Medulla oblongata (tissue), 1 donor: Measurements from ENCODE around the gene IQSEC3.
A peak's percentile ranks its signal among the peaks of the same experiment; 100 is the strongest.
"Not testable (repeated sequence)": the region's sequence is repeated elsewhere in the genome, so short reads cannot be mapped to it uniquely, and the experiment has no call there.

Experiments
- DNase-seq: peaks from one replicate; pipeline ENCODE4 v3.0.0-alpha.2; 2015; ENCODE audit errors: extremely low spot score

The IQSEC3 gene

DNA sequence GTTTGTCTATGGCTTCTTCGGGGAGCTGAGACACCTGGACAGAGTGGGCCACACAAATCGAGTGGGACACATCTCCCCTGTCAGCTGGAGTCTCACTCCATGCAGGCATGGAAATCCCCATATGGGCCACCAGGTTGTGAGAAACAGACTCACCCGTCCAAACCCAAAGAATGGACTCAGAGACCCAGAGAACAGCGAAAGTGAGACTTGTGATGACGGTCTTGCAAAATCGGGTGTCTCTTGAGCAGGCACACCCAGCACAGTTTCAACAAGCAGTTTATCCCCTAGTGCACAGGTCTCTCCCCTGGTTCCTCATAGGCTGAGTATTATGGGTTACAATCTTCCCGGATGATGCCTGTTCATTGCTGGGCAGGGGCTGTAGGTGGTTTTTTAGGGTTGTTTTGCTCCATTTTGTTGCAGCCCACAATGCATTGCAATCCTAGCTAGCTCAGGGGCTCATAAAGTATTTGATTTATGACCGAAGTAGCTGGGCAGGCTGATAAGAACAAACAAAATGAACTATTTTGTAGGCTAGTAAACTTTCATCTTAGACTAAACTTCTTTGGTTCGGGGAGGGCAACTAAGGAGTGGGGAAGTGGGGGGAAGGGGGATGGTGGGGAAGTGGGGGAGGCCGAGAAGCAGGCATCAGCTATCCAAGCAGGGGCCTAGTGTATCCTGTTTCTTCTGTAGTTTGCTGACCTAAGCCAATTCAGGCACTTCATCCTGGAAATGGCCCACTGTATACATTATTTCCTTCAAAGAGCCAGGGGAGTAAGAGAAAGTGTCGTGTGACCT, 45.3 kb downstream of the IQSEC3 start:
- peak; percentile 4 for DNase-seq

DNA sequence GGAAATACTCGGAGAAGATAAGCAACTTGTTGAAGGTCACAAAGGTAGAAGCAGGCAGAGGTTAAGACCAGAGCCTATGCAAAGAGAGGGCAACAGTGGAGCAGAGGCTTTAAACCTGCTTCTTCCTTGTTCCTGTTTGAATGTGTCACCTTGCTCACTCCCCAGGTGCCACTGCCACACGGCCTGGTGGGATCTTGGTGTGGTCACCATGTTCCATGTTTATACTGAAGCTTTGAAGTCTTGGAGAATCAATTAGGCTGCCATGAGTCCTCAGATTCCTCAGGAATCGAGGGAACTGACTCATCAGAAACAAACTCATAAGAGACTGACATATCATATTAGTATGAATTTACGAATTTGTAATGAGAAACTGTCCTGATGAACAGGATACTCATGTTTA, 46.8 kb downstream of the IQSEC3 start:
- DNase-seq, result no peak

DNA sequence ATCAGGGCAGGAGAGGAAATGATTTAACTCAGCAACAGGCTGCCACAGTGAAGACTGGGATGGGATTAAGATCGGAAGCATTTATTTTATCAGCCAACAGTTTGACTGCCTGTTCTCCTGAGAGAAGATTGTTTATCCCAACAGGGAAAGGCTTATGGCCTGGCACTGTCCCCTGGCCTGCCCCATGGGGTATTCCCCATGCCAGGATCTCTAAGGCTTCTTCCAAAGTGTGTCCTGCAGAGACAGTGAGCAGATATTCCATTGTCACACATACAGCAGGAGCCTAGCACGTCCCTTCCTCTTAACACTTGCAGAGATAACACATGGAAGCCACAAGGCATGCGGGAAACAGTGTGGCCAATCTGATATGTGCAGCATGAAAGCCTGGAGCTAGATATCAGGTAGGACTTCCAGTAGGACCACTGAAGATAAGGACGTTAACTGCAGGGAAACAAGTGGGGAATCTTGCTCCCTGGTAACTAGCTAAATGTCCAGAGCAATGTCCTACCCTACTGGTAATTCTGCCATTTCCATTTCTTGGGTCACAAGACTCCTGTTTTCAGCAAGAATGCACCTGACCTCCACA, 48.2 kb downstream of the IQSEC3 start:
- no peak for DNase-seq

DNA sequence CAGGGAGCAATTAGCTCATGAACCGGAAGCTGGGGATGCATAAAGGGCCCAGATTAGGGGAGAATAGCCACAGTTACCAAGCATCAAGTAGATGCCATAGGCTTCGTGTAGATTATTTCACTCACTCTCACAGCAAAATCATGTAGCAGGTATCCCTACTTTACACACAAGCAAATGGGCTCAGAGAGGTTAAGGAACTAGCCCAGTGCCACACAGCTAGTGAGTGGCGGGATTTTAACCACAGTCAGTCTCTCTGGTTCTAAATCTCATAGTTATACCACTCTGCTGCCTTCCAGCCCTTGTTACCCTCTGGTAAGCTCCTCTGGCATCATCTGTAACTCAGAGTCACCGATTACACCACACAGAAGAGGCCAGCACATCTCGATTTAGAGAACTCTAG, 49.0 kb downstream of the IQSEC3 start:
- no peak for DNase-seq

DNA sequence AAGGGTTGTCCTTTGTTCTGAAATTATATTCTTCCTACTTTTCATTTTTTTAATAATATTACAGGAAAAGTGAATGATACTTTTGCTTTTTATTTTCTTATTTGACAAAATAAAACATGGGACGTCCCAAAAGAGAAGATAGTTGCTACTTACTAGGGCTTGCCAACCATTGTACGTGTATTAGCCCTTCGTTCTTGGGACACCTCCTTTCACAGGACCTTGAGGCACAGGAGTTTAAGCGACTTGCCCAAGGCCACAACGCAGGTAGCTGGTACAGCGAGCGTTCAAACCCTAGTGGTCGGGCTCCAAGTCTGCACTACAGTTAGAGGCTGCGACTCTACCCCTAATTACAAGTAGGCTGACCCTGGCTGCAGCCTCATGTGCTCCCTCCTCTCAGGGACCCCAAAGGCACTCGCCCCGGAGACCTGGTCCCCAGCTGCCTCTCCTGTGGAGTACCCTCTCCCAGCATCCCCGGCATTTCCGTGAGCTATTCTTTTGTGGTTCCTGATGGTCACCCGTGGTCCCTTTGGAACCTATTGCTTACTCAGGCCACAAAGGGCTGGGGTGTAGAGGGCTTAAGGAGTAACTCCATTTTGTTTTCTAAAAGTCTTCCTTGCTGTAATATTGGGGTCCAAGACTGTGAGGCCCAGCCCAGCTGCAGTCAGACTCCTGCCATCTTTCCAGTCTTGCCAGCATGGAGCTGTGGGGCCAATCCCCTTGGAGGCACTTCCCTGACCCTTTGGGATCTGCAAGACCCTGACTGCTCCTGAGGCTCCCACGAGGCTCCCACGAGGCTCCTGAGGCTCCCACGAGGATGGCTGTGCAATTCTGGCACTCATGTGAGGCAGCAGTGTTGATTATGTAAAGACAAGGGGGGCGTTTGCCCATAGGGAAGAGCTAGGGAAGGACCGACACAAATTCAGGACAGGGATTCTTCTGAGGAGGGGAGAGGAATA, 49.7 kb downstream of the IQSEC3 start:
- no peak for DNase-seq

DNA sequence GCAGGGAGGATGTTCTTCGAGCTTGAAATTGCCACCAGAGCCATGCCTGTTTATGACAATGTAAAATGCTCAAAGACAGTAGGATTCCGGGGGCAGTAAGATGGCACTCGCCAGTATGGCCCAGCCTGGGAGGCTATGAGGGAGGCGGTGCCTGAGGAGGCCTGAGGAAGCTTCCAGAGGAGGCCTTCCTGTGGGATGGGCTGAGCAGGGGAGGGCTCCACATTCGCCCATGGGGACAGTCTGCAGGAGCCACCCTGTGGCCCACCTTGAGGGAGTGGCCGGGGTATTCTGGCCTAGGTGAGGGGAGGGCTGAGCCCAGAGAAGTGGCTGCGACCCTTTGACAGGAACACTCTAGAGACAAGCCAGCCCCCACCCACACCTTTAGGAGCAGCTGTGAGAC, 50.7 kb downstream of the IQSEC3 start:
- no peak for DNase-seq

DNA sequence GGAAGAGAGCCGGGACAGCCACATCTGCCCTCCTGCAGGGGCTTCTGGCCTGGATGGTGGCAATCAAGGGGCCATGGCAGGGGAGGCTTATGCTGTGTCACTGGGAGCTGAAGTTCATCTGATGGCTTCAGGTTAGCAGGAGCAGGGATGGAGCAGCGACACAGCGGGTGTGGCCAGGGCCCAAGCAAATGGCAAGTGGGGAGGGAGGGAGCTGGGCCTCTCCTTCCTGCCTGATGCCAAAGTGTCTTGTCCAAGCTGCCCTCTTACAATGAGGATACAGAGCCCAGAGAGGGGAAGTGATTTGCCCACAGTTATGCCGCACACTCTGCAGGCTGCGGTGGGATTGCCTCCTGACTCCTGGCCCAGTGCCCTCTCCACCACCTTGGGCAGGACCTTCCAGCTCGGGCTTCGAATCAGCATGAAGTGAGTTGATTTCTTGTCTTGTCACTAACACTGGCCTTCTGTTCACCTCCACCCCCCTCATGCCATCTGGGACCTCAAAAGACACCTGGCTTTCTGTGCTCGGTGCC, 51.3 kb downstream of the IQSEC3 start:
- no peak for DNase-seq

DNA sequence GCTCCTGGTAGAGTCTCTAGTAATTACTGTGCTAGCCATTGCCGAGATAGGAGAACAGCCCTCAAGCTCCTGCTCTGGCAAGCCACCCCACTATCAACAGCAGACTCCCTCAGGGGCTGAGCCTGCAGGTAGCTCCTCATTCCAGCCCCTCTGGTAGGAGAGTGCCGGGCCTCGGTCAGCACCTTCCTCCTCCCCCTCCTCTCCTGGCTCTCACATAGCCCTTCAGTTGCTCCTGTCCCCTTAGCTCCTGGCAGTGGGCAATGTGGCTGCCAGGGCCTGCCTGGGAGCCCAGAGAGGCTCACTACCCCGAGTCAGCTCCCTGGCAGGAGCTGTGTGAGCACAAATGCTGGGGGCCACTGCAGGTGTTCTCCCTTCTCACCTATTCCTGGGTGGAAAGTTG, 52.0 kb downstream of the IQSEC3 start:
- no peak for DNase-seq

DNA sequence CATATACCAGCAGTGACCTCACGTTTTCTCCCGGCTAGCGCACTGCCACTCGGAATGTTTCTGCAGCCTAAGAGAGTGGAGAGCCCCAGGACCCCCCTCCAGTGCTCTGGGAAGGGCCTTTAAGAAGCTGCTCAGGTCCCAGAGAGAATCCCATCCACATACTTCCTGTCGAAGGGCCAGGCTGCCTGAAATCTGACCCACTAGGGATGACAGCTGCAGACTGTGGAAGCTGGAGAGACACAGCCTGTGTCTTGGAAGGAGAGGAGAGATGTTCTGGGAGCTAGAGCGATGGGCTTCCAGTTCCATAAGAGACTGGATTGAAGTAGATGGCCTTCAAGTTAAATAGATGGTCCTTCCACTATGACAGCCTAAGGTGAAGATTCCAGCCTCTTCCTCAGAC, 54.4 kb downstream of the IQSEC3 start:
- no peak for DNase-seq

DNA sequence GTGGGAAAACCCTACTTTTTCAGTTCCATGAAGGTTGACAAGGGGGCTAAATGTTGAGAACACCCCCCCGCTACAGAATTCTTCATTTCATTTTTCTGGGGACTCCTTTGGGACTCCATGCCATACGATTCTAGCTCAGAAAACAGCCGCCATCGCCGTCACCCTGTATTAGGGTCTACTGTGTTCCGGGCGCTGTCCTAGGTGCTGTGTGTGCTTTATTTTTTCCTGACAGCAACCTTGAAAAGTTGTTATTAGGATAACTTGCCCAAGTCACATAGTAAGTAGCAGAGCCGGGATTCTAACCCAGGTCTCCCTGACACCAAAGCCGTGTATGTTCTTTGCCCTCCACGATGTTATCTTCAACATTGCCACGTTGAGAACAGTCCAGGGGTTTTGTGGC, 55.1 kb downstream of the IQSEC3 start:
- no peak for DNase-seq

DNA sequence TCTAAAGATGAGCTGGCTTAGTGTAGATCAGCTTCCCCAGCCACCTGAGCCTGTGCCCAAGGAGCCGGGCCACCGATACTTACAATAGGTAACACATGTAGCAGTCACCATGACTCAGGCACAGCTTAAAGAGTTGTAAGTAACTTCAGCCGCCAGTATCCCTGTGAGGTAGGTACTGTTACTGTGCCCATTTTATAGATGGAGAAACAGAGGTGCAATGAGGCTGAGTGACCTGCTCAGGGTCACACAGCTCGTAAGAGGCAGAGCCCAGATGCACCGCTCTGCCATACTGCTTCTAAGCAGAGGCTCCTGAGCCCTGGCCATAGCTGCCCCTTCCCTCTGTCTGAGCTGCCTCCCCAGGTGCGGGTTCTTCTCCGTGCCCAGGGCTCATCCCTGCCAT, 58.5 kb downstream of the IQSEC3 start:
- DNase-seq, result no peak

DNA sequence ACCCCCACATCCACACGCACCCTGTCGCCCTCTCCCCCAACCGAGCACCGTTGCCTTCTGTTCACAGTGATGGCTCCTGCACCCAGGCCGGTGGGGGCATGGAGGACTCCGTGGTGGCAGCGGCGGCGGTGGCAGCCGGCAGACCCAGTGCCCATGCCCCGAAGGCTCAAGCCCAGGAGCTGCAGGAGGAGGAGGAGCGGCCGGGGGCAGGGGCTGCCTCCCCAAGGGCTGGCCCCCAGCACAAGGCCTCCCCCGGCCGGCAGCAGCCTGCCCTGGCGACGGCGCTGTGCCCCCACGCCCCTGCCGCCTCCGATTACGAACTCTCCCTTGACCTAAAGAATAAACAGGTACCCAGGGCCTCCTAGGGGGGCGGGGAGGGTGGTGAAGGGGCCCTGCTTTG, 59.0 kb downstream of the IQSEC3 start:
- DNase-seq, result no peak

DNA sequence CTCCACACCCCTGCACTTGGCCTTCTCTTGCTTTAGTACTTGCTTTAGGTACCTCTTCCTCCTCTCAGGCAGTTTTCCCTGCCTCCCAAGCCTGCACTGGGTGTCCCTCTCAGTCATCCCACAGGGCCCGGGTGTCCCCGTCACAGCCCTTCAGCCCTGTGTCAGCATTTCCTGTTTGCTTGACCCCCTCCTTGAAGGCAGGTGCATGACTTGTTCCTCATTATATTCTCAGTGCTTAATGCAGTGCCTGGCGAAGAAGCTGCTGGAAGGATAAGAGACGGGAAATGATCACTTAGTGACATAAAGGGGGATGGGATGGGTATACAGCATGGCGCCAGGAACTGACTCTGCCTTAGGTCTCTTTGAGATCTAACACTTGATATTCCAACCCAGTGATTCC, 61.5 kb downstream of the IQSEC3 start:
- peak; percentile 15 for DNase-seq

DNA sequence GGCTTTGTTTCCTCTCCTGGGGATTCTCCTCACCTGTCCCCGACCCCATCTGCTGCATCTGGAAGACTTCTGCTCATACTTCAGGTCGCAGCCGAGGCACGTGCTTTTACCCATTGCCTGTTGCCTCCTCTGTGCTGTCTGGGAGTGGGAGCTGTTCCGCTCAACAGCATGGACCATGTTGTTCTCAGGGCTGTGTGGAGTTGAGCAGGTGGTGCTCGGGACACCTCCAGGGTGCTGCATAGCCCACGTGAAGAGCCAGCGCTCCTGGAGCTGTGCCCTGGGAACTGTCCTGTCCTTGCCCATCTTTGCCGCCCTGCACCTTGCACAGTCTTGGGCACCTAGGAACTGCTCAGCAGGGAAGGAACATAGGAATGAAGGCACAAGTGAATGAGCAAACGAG, 62.4 kb downstream of the IQSEC3 start:
- DNase-seq, result no peak

DNA sequence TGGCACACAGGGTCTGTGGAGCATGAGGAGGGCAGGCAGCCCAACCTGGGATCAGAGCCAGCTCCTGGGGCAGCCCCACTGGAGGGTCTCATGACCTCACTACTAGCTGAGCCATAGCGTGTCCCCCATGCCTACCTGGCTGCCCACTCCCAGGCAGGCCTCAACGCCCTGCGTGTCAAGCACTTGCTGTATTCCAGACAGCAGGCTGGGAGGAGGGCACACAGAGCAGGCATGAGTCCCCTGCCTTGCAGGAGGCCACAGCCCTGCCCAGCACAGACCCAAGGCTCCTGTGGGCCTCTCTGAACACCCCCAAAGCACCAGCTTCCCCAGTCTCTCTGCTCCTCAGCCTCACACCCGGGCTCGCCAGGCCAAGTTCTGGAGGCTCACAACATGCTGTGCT, 64.0 kb downstream of the IQSEC3 start:
- DNase-seq, result no peak

DNA sequence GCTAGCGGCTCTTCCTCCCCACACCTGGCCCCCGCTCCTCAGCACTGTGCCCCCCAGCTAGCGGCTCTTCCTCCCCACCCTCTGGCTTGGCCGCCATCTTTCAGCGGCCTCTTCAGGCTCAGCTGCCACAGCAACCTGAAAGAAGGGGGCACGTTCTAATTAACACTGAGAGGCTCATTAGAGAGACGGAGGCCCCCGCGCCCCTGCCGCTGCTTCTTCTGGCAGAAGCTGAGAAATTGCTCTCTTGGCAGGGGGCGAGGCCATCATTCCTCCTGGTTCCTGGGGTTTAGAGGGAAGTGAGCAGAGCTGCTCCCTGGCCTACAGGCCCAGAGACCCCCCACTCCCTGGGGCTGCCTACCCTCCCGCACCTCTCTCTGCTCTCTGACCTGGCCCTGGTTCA, 64.4 kb downstream of the IQSEC3 start:
- DNase-seq, result no peak

DNA sequence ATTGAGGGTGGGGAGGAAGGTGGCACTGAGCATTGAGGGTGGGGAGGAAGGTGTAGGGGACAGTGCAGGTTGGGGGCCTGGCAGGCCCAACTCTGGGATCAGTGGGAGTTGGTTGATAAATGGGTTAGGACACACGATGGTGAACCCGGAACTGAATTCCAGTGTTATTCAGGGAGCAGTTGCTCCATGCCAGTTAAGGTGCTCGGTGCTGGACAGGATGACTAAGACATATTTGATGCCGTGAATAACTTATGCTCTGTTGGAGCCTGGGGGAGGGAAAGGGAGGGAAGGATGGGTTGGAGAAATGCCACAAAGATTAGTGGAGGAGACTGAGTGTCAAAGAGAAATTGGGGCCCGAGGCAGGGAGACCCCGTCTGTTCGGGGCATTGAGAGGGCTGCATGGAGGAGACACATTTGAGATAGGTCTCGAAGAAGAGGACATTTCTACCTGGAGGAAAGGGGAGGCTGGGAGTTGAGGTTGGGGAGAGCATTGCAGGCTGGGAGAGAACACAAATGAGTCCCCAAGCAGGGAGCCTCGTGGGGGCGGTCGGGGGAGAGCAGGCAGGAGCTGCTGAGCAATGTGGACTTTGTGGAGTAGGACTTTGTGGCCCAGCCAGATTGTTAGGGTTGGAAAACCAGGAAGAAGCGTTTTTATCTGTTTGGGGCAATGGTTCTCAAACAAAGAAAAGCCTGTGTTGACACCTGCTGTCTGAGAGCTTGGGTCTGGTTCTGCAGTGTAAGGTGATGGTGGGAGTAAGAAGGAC, 65.3 kb downstream of the IQSEC3 start:
- no peak for DNase-seq

DNA sequence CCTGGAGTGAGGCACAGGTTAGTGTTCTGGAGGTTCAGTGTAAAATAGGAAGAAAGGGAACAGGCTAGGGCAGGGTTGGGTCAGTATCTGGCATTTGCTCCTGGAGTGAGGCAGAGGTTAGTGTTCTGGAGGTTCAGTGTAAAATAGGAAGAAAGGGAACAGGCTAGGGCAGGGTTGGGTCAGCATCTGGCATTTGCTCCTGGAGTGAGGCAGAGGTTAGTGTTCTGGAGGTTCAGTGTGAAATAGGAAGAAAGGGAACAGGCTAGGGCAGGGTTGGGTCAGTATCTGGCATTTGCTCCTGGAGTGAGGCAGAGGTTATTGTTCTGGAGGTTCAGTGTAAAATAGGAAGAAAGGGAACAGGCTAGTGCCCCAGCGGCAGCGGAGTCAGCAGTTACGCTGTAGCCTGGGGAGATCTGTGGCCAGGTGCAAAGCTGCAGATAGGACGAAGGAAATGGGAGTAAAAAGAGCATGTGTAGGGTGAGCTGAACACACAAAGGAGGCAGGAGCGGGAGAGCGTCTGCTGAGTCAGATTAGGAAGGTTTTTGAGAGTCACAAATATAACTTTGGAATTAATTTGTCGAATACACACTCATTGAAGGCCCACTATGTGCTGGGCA, 67.2 kb downstream of the IQSEC3 start:
- DNase-seq, result not testable (repeated sequence)

DNA sequence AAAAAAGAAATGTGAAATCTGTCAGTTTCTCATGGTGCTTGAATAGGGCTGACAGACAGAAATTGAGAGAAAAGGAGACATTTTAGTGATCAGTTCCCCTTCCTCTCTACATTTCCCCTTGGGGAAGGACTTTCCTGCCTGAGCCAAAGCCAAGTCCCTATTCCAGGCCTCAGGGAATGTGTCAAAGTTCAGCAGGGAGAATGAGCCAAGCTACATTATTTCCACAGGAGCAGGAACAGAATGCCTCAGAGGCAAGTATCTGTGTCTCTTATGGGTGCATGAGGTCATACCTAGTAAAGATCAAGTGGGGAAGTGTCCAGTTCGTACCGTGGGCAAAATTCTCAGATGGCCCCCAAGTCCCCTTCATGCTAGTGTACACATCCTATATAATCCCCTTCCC, 68.6 kb downstream of the IQSEC3 start:
- no peak for DNase-seq

DNA sequence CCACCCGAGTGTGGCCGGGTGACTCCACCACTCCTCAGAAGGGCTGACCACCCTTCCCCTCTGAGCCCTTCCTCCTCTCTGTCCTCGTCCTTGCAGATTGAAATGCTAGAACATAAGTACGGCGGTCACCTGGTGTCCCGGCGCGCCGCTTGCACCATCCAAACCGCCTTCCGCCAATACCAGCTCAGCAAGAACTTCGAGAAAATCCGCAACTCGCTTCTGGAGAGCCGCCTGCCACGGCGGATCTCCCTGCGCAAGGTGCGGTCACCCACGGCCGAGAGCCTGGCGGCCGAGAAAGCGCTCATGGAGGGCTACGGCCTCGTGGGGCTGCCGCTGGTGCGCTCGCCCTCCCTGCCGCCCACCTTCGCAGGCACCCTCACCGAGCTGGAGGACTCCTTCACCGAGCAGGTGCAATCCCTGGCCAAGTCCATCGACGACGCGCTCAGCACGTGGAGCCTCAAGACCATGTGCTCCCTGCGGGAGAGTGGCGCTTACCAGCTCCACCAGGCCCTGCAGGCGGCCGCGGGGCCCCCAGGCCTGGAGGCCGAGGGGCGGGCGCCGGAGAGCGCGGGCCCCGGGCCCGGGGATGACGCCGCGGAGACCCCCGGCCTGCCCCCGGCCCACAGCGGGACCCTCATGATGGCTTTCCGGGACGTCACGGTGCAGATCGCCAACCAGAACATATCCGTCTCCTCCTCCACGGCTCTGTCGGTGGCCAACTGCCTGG, 71.8 kb downstream of the IQSEC3 start:
- no peak for DNase-seq
